Liver (tissue), 9 donors: ENCODE data around the gene SFT2D1. TPM values are rescaled to one million over a fixed set of nuclear protein-coding genes. Genes with fewer than 3 reads are reported as not detected.

ENCODE experiments used
- DNase-seq: peaks from one replicate; pipeline ENCODE4 v3.0.0-alpha.2; 2017; ENCODE audit warnings: low spot score
- H3K27ac ChIP-seq, 2 donors: one replicate each; pipeline ENCODE4 v1.7.0; 2013; ENCODE audit warnings: inconsistent platforms in 2 of 2, low read length in 2 of 2, control low read depth in 1 of 2, low read depth in 1 of 2, mild to moderate bottlenecking in 1 of 2
- H3K27me3 ChIP-seq, 4 donors: one replicate each; pipeline versions ENCODE4 v1.6.1 to v1.7.0; 2013; ENCODE audit warnings: low read length in 3 of 4, inconsistent platforms in 1 of 4, mild to moderate bottlenecking in 1 of 4, moderate library complexity in 1 of 4; ENCODE audit not compliant: control insufficient read depth in 4 of 4, insufficient read depth in 4 of 4
- H3K36me3 ChIP-seq, 4 donors: one replicate each; pipeline versions ENCODE4 v1.6.1 to v1.7.0; 2013; ENCODE audit warnings: low read length in 3 of 4, mild to moderate bottlenecking in 3 of 4, low read depth in 1 of 4, moderate library complexity in 1 of 4; ENCODE audit not compliant: control insufficient read depth in 4 of 4, insufficient read depth in 3 of 4
- H3K4me1 ChIP-seq, 4 donors: one replicate each; pipeline versions ENCODE4 v1.6.1 to v1.7.0; 2013; ENCODE audit warnings: low read length in 3 of 4, mild to moderate bottlenecking in 3 of 4, moderate library complexity in 1 of 4; ENCODE audit not compliant: control insufficient read depth in 4 of 4, insufficient read depth in 4 of 4
- H3K4me3 ChIP-seq, 3 donors: one replicate each; pipeline versions ENCODE4 v1.6.1 to v1.7.0; 2013; ENCODE audit warnings: low read length in 3 of 3, control low read depth in 1 of 3, low read depth in 1 of 3, mild to moderate bottlenecking in 1 of 3
- H3K9ac ChIP-seq, 2 donors: one replicate each; pipeline ENCODE4 v1.7.0; 2013; ENCODE audit warnings: low read length in 2 of 2, mild to moderate bottlenecking in 2 of 2, moderate library complexity in 2 of 2, control low read depth in 1 of 2, low read depth in 1 of 2
- H3K9me3 ChIP-seq, 4 donors: one replicate each; pipeline versions ENCODE4 v1.6.1 to v1.7.0; 2013; ENCODE audit warnings: low read length in 3 of 4; ENCODE audit not compliant: control insufficient read depth in 4 of 4
- ATF3 ChIP-seq: IDR thresholded peaks from 2 replicates; pipeline ENCODE4 v1.6.1; 2016; ENCODE audit warnings: antibody characterized with exemption
- EGR1 ChIP-seq, 2 donors: IDR thresholded peaks; 2 replicates each; pipeline ENCODE4 v1.6.1; 2016 to 2018; ENCODE audit warnings: antibody characterized with exemption in 2 of 2, low read depth in 2 of 2
- GABPA ChIP-seq, 2 donors: IDR thresholded peaks in 1 of 2; conservative IDR thresholded peaks in 1 of 2; 2 replicates each; pipeline ENCODE4 v1.6.1; 2016; ENCODE audit warnings: antibody characterized with exemption in 2 of 2, mild to moderate bottlenecking in 1 of 2, moderate library complexity in 1 of 2
- HNF4A ChIP-seq, 2 donors: conservative IDR thresholded peaks; 2 replicates each; pipeline ENCODE4 v1.6.1; 2016; ENCODE audit warnings: antibody characterized with exemption in 2 of 2, mild to moderate bottlenecking in 2 of 2
- HNF4G ChIP-seq: IDR thresholded peaks from 2 replicates; pipeline ENCODE4 v1.6.1; 2016; ENCODE audit warnings: antibody characterized with exemption
- MAX ChIP-seq: IDR thresholded peaks from 2 replicates; pipeline ENCODE4 v1.6.1; 2016; ENCODE audit warnings: antibody characterized with exemption
- RAD21 ChIP-seq, 2 donors: IDR thresholded peaks; 2 replicates each; pipeline ENCODE4 v1.6.1; 2016; ENCODE audit warnings: antibody characterized with exemption in 2 of 2, mild to moderate bottlenecking in 2 of 2
- REST ChIP-seq: IDR thresholded peaks from 2 replicates; pipeline ENCODE4 v1.6.1; 2016; ENCODE audit warnings: antibody characterized with exemption, mild to moderate bottlenecking
- RXRA ChIP-seq, 2 donors: IDR thresholded peaks; 2 replicates each; pipeline ENCODE4 v1.6.1; 2017 to 2018; ENCODE audit warnings: antibody characterized with exemption in 2 of 2, mild to moderate bottlenecking in 1 of 2
- SP1 ChIP-seq: IDR thresholded peaks from 2 replicates; pipeline ENCODE4 v1.6.1; 2018; ENCODE audit warnings: antibody characterized with exemption, mild to moderate bottlenecking
- TAF1 ChIP-seq: conservative IDR thresholded peaks from 2 replicates; pipeline ENCODE4 v1.6.1; 2016; ENCODE audit warnings: antibody characterized with exemption, mild to moderate bottlenecking
- YY1 ChIP-seq: IDR thresholded peaks from 2 replicates; pipeline ENCODE4 v1.6.1; 2016; ENCODE audit warnings: antibody characterized with exemption, mild to moderate bottlenecking
- ZBTB33 ChIP-seq: IDR thresholded peaks from 2 replicates; pipeline ENCODE4 v1.6.1; 2016; ENCODE audit warnings: antibody characterized with exemption
- WGBS: extraction: QIAGEN DNeasy Blood & Tissue Kit; methylation state at CpG from one replicate; pipeline ENCODE4 v1.1.7; 2013; 5-methylcytosine and 5-hydroxymethylcytosine counted together
- polyA plus RNA-seq, 2 donors: library from polyadenylated mRNA; stranded (reverse) in 1 of 2; unstranded in 1 of 2; fragments of 200-250 nt in 1 of 2; fragments of >200 nt in 1 of 2; fragmentation: Nextera tagmentation in 1 of 2; extraction: Ambion mirVana in 1 of 2; gene quantifications; one replicate each; pipeline versions ENCODE4 v1.2.1 to v1.2.3, GENCODE V29; 2013 to 2015
- total RNA-seq, 2 donors: library from RNA; depleted of rRNA; stranded (reverse); fragments of >200 nt; gene quantifications; one replicate each; pipeline ENCODE4 v1.2.3, GENCODE V29; 2014
- donor health status: healthy.
- donor health status: healthy.
- donor health status: healthy.
- donor health status: healthy.
- donor health status: healthy.

Gene SFT2D1
- total and polyA plus RNA-seq, 4 donors: 9.5 to 16.6 (median 15.2) TPM

GRCh38 chr6:166341464-166341863, 881 bp downstream of the SFT2D1 start:
- WGBS: 44% methylated on average over 7 of the region's 7 CpGs
- Histone ChIP-seq H3K4me3 (peak overlapping the region; percentile 91 to 95 (median 94)), H3K4me1 (peaks cover 3 to 30% (median 17%) of the 10 kb centered on the region in 4 donors), H3K36me3 (peaks cover 0 to 11% (median 6%) of the 10 kb centered on the region in 4 donors), H3K27ac (no peak overlapping the region), H3K9ac (peak overlapping the region; percentile 46 to 84), H3K27me3 (no peaks in the 10 kb centered on the region), H3K9me3 (no peaks in the 10 kb centered on the region)
- TF ChIP-seq HNF4A (conservative IDR thresholded peaks at IDR 0.05): no peak
- TF ChIP-seq MAX: no peak
- TF ChIP-seq YY1: no peak
- no peak for TF ChIP-seq HNF4G
- DNase-seq: no peak

GRCh38 chr6:166338854-166339253, 3.5 kb downstream of the SFT2D1 start:
- TF ChIP-seq ATF3 (no peak), EGR1 (IDR thresholded peaks at IDR 0.05; ENCODE audit: low read depth in 2 of 2) (no peak), GABPA (IDR thresholded peaks at IDR 0.05 in 1 of 2, conservative IDR thresholded peaks at IDR 0.05 in 1 of 2) (no peak), REST (no peak), RXRA (IDR thresholded peaks at IDR 0.05) (no peak), HNF4A (conservative IDR thresholded peaks at IDR 0.05) (no peak), RAD21 (IDR thresholded peaks at IDR 0.05) (no peak), HNF4G (no peak), TAF1 (no peak)
- H3K27ac ChIP-seq: no peak overlapping the region
- no peak for DNase-seq
- no peaks in the 10 kb centered on the region for H3K9me3 ChIP-seq
- H3K4me1 ChIP-seq: peaks cover 3 to 30% (median 17%) of the 10 kb centered on the region in 4 donors
- H3K4me3 ChIP-seq: no peak overlapping the region
- H3K36me3 ChIP-seq: peaks cover 0 to 17% (median 10%) of the 10 kb centered on the region in 4 donors
- no peak overlapping the region for H3K9ac ChIP-seq
- WGBS: 97% methylated on average over 9 of the region's 9 CpGs
- no peaks in the 10 kb centered on the region for H3K27me3 ChIP-seq

- H3K36me3 ChIP-seq: peaks cover 0 to 17% (median 10%) of the 10 kb centered on the region in 4 donors
- H3K27me3 ChIP-seq: no peaks in the 10 kb centered on the region
- H3K4me3 ChIP-seq: no peak overlapping the region
- TF ChIP-seq MAX (no peak), ZBTB33 (no peak), HNF4G (no peak), RAD21 (IDR thresholded peaks at IDR 0.05) (no peak), SP1 (no peak), REST (no peak)
- H3K27ac ChIP-seq: no peak overlapping the region
- H3K9ac ChIP-seq: no peak overlapping the region
- H3K4me1 ChIP-seq: peaks cover 3 to 22% (median 18%) of the 10 kb centered on the region in 4 donors
- DNase-seq: no peak
- no peaks in the 10 kb centered on the region for H3K9me3 ChIP-seq
- 86% methylated on average over 3 of the region's 3 CpGs for WGBS
These were observed 5.5 kb downstream of the SFT2D1 start for GRCh38 chr6:166336847-166337246.
